ENCODE data around the gene LDB3.

The LDB3 gene

DNA sequence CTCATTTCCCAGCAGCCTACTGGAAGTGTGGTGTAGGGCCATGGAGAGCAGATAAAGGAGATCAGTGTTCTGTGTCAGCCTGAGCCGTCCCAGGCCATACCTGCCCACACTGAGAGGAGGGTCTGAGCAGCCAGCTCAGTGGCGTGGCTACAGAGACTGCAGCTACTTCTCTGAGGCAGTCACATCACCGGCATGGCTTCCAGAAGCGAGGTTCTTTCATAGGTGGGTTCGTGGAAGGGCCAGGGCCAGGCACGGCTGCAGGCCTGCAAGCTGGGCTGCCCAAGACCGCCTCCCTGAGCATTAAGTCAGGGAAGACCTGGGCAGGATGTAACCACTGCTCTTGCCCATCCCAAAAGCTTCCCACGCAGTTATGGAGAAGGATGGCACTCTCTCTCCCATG is 34.9 kb downstream of the LDB3 start:
- CTCF ChIA-PET = interaction anchor here (0.7 to 2.0 kb wide), 4 partner anchors 15 to 197 kb away, joined by 3 to 4 read pairs (median 3); no protein-coding TSS in a partner anchor
- POLR2A ChIA-PET = no interaction called here
- H3K36me3 ChIP-seq (ENCODE audit: control insufficient read depth in 2 of 2, insufficient read depth in 1 of 2, low read length in 2 of 2) = no peaks in the 10 kb centered on the region
- H3K4me3 ChIP-seq (ENCODE audit: low read depth, low read length) = no peak overlapping the region
- no peaks in the 10 kb centered on the region for H3K9me3 ChIP-seq (ENCODE audit: control insufficient read depth, insufficient read depth, low read depth, low read length)
- no peaks in the 10 kb centered on the region for H3K4me1 ChIP-seq (ENCODE audit: control insufficient read depth, insufficient read depth, low read length)
- TF ChIP-seq ZNF600 (tag by site-specific recombination; IDR thresholded peaks at IDR 0.05) = no peak
- TF ChIP-seq, protein P1, sequence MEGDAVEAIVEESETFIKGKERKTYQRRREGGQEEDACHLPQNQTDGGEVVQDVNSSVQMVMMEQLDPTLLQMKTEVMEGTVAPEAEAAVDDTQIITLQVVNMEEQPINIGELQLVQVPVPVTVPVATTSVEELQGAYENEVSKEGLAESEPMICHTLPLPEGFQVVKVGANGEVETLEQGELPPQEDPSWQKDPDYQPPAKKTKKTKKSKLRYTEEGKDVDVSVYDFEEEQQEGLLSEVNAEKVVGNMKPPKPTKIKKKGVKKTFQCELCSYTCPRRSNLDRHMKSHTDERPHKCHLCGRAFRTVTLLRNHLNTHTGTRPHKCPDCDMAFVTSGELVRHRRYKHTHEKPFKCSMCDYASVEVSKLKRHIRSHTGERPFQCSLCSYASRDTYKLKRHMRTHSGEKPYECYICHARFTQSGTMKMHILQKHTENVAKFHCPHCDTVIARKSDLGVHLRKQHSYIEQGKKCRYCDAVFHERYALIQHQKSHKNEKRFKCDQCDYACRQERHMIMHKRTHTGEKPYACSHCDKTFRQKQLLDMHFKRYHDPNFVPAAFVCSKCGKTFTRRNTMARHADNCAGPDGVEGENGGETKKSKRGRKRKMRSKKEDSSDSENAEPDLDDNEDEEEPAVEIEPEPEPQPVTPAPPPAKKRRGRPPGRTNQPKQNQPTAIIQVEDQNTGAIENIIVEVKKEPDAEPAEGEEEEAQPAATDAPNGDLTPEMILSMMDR (tag by site-specific recombination; IDR thresholded peaks at IDR 0.05) = no peak
- TF ChIP-seq MZF1 (tag by site-specific recombination; IDR thresholded peaks at IDR 0.05; ENCODE audit: borderline replicate concordance) = no peak
- no peak for TF ChIP-seq ZNF658 (tag by site-specific recombination; IDR thresholded peaks at IDR 0.05)
- TF ChIP-seq GLIS1 (tag by site-specific recombination; IDR thresholded peaks at IDR 0.05) = no peak
- TF ChIP-seq, protein P2, sequence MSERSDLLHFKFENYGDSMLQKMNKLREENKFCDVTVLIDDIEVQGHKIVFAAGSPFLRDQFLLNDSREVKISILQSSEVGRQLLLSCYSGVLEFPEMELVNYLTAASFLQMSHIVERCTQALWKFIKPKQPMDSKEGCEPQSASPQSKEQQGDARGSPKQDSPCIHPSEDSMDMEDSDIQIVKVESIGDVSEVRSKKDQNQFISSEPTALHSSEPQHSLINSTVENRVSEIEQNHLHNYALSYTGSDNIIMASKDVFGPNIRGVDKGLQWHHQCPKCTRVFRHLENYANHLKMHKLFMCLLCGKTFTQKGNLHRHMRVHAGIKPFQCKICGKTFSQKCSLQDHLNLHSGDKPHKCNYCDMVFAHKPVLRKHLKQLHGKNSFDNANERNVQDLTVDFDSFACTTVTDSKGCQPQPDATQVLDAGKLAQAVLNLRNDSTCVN (tag by site-specific recombination; optimal IDR thresholded peaks at IDR 0.05) = no peak
- no peak for TF ChIP-seq ZNF596 (tag by site-specific recombination; IDR thresholded peaks at IDR 0.05)
- TF ChIP-seq ZNF133 (tag by site-specific recombination; IDR thresholded peaks at IDR 0.05) = no peak
- TF ChIP-seq ZNF274 (IDR thresholded peaks at IDR 0.05; ENCODE audit: low read length) = no peak
- TF ChIP-seq ZNF274 (tag by site-specific recombination; IDR thresholded peaks at IDR 0.05; ENCODE audit: borderline replicate concordance) = no peak
- no peak for TF ChIP-seq ZNF350 (tag by site-specific recombination; IDR thresholded peaks at IDR 0.05)
- TF ChIP-seq ZNF292 (tag by site-specific recombination; IDR thresholded peaks at IDR 0.05; ENCODE audit: borderline replicate concordance, low read depth) = no peak
- H3K27ac ChIP-seq (ENCODE audit: extremely low read depth, low read depth, low read length) = no peak overlapping the region

DNA sequence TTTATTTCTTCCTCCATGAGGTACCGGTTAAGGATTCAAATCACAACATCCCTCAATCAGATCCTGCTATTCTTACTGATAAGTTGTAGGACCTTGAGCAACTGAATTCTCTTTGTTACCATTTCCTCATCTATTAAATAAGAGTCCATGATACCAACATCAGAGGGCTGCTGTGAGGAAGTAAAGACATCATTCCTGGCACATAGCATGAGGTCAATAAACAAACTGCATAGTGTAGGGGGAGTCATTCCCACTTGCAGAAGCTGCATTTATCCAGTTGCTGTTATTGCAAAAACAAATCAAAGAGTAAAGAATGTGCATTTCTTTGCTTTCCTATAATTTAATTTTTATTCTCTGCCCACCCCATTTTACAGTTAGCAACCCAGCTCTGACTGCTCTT is 36.8 kb downstream of the LDB3 start:
- ChIA-PET CTCF (no interaction called here), POLR2A (no interaction called here)
- no peaks in the 10 kb centered on the region for H3K4me1 ChIP-seq (ENCODE audit: control insufficient read depth, insufficient read depth, low read length)
- H3K36me3 ChIP-seq (ENCODE audit: control insufficient read depth in 2 of 2, insufficient read depth in 1 of 2, low read length in 2 of 2) = no peaks in the 10 kb centered on the region
- no peak overlapping the region for H3K4me3 ChIP-seq (ENCODE audit: low read depth, low read length)
- no peak for TF ChIP-seq ZNF621 (tag by site-specific recombination; IDR thresholded peaks at IDR 0.05)
- no peak for TF ChIP-seq ZNF174 (tag by site-specific recombination; IDR thresholded peaks at IDR 0.05)
- TF ChIP-seq ZNF341 (tag by site-specific recombination; IDR thresholded peaks at IDR 0.05; ENCODE audit: low read depth) = no peak
- TF ChIP-seq ZNF560 (tag by site-specific recombination; IDR thresholded peaks at IDR 0.05; ENCODE audit: borderline replicate concordance) = no peak
- no peak for TF ChIP-seq ZNF404 (tag by site-specific recombination; IDR thresholded peaks at IDR 0.05)
- no peak for TF ChIP-seq EGR2 (tag by site-specific recombination; IDR thresholded peaks at IDR 0.05; ENCODE audit: low read depth)
- no peak for TF ChIP-seq ZNF121 (tag by site-specific recombination; IDR thresholded peaks at IDR 0.05)
- TF ChIP-seq ZNF366 (tag by site-specific recombination; conservative IDR thresholded peaks at IDR 0.05) = no peak
- no peak for TF ChIP-seq ZNF843 (tag by site-specific recombination; IDR thresholded peaks at IDR 0.05)
- TF ChIP-seq GLIS1 (tag by site-specific recombination; IDR thresholded peaks at IDR 0.05) = no peak
- TF ChIP-seq, protein P3, sequence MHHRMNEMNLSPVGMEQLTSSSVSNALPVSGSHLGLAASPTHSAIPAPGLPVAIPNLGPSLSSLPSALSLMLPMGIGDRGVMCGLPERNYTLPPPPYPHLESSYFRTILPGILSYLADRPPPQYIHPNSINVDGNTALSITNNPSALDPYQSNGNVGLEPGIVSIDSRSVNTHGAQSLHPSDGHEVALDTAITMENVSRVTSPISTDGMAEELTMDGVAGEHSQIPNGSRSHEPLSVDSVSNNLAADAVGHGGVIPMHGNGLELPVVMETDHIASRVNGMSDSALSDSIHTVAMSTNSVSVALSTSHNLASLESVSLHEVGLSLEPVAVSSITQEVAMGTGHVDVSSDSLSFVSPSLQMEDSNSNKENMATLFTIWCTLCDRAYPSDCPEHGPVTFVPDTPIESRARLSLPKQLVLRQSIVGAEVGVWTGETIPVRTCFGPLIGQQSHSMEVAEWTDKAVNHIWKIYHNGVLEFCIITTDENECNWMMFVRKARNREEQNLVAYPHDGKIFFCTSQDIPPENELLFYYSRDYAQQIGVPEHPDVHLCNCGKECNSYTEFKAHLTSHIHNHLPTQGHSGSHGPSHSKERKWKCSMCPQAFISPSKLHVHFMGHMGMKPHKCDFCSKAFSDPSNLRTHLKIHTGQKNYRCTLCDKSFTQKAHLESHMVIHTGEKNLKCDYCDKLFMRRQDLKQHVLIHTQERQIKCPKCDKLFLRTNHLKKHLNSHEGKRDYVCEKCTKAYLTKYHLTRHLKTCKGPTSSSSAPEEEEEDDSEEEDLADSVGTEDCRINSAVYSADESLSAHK (tag by site-specific recombination; IDR thresholded peaks at IDR 0.05) = no peak
- no peaks in the 10 kb centered on the region for H3K9me3 ChIP-seq (ENCODE audit: control insufficient read depth, insufficient read depth, low read depth, low read length)
- H3K27ac ChIP-seq (ENCODE audit: extremely low read depth, low read depth, low read length) = no peak overlapping the region
